Measurements from ENCODE around the gene AUTS2.
"Not testable (repeated sequence)": the region's sequence is repeated elsewhere in the genome, so short reads cannot be mapped to it uniquely, and the experiment has no call there.

Gene AUTS2

GRCh38 chr7:70707823-70708243, 1109.6 kb downstream of the AUTS2 start:
- no peak for DNase-seq

- DNase-seq: peak; percentile 88
Measured at GRCh38 chr7:70710011-70710480, 1111.8 kb downstream of the AUTS2 start.

- no peak for DNase-seq
Measured at GRCh38 chr7:70710651-70711050, 1112.4 kb downstream of the AUTS2 start.

- no peak for DNase-seq
Measured at GRCh38 chr7:70711452-70711851, 1113.2 kb downstream of the AUTS2 start.

- DNase-seq: no peak
Measured at GRCh38 chr7:70712942-70713341, 1114.7 kb downstream of the AUTS2 start.

- DNase-seq: no peak
Measured at GRCh38 chr7:70714506-70715038, 1116.3 kb downstream of the AUTS2 start.

GRCh38 chr7:70717553-70718329, 1119.5 kb downstream of the AUTS2 start:
- DNase-seq: no peak

GRCh38 chr7:70719125-70719524, 1120.8 kb downstream of the AUTS2 start:
- no peak for DNase-seq

- no peak for DNase-seq
Measured at GRCh38 chr7:70720191-70720873, 1122.1 kb downstream of the AUTS2 start.

GRCh38 chr7:70721500-70721899, 1123.2 kb downstream of the AUTS2 start:
- no peak for DNase-seq

- DNase-seq: no peak
Measured at GRCh38 chr7:70723339-70723738, 1125.1 kb downstream of the AUTS2 start.

- DNase-seq: no peak
Measured at GRCh38 chr7:70725448-70725847, 1127.2 kb downstream of the AUTS2 start.

GRCh38 chr7:70726294-70726693, 1128.0 kb downstream of the AUTS2 start:
- no peak for DNase-seq

GRCh38 chr7:70726951-70727378, 1128.7 kb downstream of the AUTS2 start:
- no peak for DNase-seq

GRCh38 chr7:70727861-70728260, 1129.6 kb downstream of the AUTS2 start:
- DNase-seq: no peak

GRCh38 chr7:70728872-70729552, 1130.7 kb downstream of the AUTS2 start:
- DNase-seq: no peak

GRCh38 chr7:70729553-70730157, 1131.4 kb downstream of the AUTS2 start:
- DNase-seq: not testable (repeated sequence)

GRCh38 chr7:70730451-70731110, 1132.3 kb downstream of the AUTS2 start:
- DNase-seq: no peak

GRCh38 chr7:70733090-70733489, 1134.8 kb downstream of the AUTS2 start:
- no peak for DNase-seq

GRCh38 chr7:70734411-70734810, 1136.1 kb downstream of the AUTS2 start:
- peak; percentile 18 for DNase-seq

GRCh38 chr7:70735313-70735712, 1137.0 kb downstream of the AUTS2 start:
- DNase-seq: no peak
